ENCODE measurements around the gene TFAP2C.

- TF ChIP-seq CTCF (IDR thresholded peaks at IDR 0.05; ENCODE audit: low read depth, low read length) (no peak), EZH2phosphoT487 (IDR thresholded peaks at IDR 0.05; ENCODE audit: low read depth) (no peak)
Measured at GRCh38 chr20:56665806-56666205, 36.7 kb downstream of the TFAP2C start.
